ENCODE data around the gene RPL19.

Gene RPL19

GRCh38 chr17:39212841-39213480 lies 12.9 kb downstream of the RPL19 start:
- POLR2A ChIA-PET, result interaction anchor here (1.0 to 1.5 kb wide), 2 partner anchors 13 kb away, joined by 3 to 6 read pairs; partner anchors contain the start of gene RPL19
- CTCF ChIA-PET, result interaction anchor here (0.6 to 4.2 kb wide), 3 partner anchors 24 to 39 kb away, joined by 5 to 20 read pairs (median 5); no protein-coding TSS in a partner anchor
- no peak overlapping the region for H3K4me3 ChIP-seq (ENCODE audit: low read depth, low read length)
- TF ChIP-seq CTCF (IDR thresholded peaks at IDR 0.05; ENCODE audit: insufficient read depth, low read length, missing control alignments), result no peak
- no peak for DNase-seq (ENCODE audit: low read depth, low spot score)

GRCh38 chr17:39213852-39214251 lies 13.8 kb downstream of the RPL19 start:
- POLR2A ChIA-PET, result interaction anchor here (1.5 kb wide), 1 partner anchor 14 kb away, joined by 6 read pairs; the partner anchor contains the start of gene RPL19
- CTCF ChIA-PET, result interaction anchor here (1.9 to 4.2 kb wide), 2 partner anchors 31 to 40 kb away, joined by 5 to 20 read pairs; no protein-coding TSS in a partner anchor
- no peak for DNase-seq (ENCODE audit: low read depth, low spot score)
- H3K4me3 ChIP-seq (ENCODE audit: low read depth, low read length), result no peak overlapping the region
- no peak for TF ChIP-seq CTCF (IDR thresholded peaks at IDR 0.05; ENCODE audit: insufficient read depth, low read length, missing control alignments)

- POLR2A ChIA-PET, result interaction anchor here (1.3 kb wide), 1 partner anchor 8 kb away, joined by 6 read pairs; no protein-coding TSS in a partner anchor
- CTCF ChIA-PET, result interaction anchor here (1.0 to 4.1 kb wide), 4 partner anchors 11 to 235 kb away, joined by 4 to 23 read pairs (median 7); no protein-coding TSS in a partner anchor
- H3K4me3 ChIP-seq (ENCODE audit: low read depth, low read length), result no peak overlapping the region
- no peak for DNase-seq (ENCODE audit: low read depth, low spot score)
- no peak for TF ChIP-seq CTCF (IDR thresholded peaks at IDR 0.05; ENCODE audit: insufficient read depth, low read length, missing control alignments)
Observed at GRCh38 chr17:39217734-39218369, 17.8 kb downstream of the RPL19 start.

- CTCF ChIA-PET, result interaction anchor here (0.8 to 4.1 kb wide), 7 partner anchors 12 to 236 kb away, joined by 3 to 23 read pairs (median 6); no protein-coding TSS in a partner anchor
- TF ChIP-seq CTCF (IDR thresholded peaks at IDR 0.05; ENCODE audit: insufficient read depth, low read length, missing control alignments), result no peak
- no peak for DNase-seq (ENCODE audit: low read depth, low spot score)
- POLR2A ChIA-PET, result interaction anchor here (0.5 kb wide), 1 partner anchor 104 kb away, joined by 3 read pairs; no protein-coding TSS in a partner anchor
- H3K4me3 ChIP-seq (ENCODE audit: low read depth, low read length), result no peak overlapping the region
Observed at GRCh38 chr17:39218906-39219305, 18.8 kb downstream of the RPL19 start.

GRCh38 chr17:39219647-39220154 lies 19.6 kb downstream of the RPL19 start:
- TF ChIP-seq CTCF (IDR thresholded peaks at IDR 0.05; ENCODE audit: insufficient read depth, low read length, missing control alignments), result no peak
- ChIA-PET CTCF (interaction anchor here (0.6 to 4.1 kb wide), 5 partner anchors 12 to 45 kb away, joined by 3 to 23 read pairs (median 7); no protein-coding TSS in a partner anchor), POLR2A (interaction anchor here (0.5 kb wide), 1 partner anchor 103 kb away, joined by 3 read pairs; no protein-coding TSS in a partner anchor)
- no peak for DNase-seq (ENCODE audit: low read depth, low spot score)
- H3K4me3 ChIP-seq (ENCODE audit: low read depth, low read length), result no peak overlapping the region

Data from AG04449 (cell line).